HL-60 (cell line): Measurements from ENCODE around the gene MRPL58.
"Not testable (repeated sequence)": the region's sequence is repeated elsewhere in the genome, so short reads cannot be mapped to it uniquely, and the experiment has no call there.

Experiments
- POLR2AphosphoS5 ChIP-seq: IDR thresholded peaks from 2 replicates; pipeline ENCODE4 v1.6.1; 2012; ENCODE audit warnings: low read depth
- SPI1 ChIP-seq: IDR thresholded peaks from 2 replicates; pipeline ENCODE4 v1.6.1; 2012; ENCODE audit warnings: low read depth, mild to moderate bottlenecking, borderline replicate concordance
- TF ChIP-seq, protein P1 (sequence below): IDR thresholded peaks from one replicate; pipeline ENCODE4 v1.5.1; 2011; ENCODE audit warnings: low read length, control low read depth, inconsistent platforms; ENCODE audit not compliant: insufficient read depth

DNA sequence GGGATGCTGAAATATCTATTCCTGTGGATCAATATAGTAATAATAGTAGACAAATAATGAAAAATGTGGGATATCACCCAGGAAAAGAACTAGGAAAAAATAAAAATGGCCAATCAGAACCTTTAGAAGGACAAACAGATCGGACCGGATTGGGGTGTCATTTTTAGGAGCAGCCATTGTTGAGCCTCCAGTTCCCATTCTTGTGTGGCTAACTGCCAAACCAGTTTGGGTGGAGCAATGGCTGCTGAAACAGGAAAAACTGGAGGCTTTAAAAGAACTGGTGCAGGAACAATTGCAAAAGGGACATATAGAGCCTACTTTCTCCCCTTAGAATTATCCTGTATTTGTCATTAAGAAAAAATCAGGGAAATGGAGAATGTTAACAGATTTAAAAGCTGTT lies 14.2 kb downstream of the MRPL58 start:
- TF ChIP-seq, protein P1, sequence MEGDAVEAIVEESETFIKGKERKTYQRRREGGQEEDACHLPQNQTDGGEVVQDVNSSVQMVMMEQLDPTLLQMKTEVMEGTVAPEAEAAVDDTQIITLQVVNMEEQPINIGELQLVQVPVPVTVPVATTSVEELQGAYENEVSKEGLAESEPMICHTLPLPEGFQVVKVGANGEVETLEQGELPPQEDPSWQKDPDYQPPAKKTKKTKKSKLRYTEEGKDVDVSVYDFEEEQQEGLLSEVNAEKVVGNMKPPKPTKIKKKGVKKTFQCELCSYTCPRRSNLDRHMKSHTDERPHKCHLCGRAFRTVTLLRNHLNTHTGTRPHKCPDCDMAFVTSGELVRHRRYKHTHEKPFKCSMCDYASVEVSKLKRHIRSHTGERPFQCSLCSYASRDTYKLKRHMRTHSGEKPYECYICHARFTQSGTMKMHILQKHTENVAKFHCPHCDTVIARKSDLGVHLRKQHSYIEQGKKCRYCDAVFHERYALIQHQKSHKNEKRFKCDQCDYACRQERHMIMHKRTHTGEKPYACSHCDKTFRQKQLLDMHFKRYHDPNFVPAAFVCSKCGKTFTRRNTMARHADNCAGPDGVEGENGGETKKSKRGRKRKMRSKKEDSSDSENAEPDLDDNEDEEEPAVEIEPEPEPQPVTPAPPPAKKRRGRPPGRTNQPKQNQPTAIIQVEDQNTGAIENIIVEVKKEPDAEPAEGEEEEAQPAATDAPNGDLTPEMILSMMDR, result not testable (repeated sequence)
- peak; percentile 31; the same call in 1 of the 2 replicates for TF ChIP-seq SPI1
- not testable (repeated sequence) for TF ChIP-seq POLR2AphosphoS5
